SKM-1 treated with dmso at 0.1 percent for 144 hours (cell line): ENCODE data around the gene ABHD15.

Source experiments
- DNase-seq: peaks from one replicate; lab custom pipeline; 2025; ENCODE audit not compliant: unreplicated experiment; lab: John Stamatoyannopoulos, UW

ABHD15 gene

DNA sequence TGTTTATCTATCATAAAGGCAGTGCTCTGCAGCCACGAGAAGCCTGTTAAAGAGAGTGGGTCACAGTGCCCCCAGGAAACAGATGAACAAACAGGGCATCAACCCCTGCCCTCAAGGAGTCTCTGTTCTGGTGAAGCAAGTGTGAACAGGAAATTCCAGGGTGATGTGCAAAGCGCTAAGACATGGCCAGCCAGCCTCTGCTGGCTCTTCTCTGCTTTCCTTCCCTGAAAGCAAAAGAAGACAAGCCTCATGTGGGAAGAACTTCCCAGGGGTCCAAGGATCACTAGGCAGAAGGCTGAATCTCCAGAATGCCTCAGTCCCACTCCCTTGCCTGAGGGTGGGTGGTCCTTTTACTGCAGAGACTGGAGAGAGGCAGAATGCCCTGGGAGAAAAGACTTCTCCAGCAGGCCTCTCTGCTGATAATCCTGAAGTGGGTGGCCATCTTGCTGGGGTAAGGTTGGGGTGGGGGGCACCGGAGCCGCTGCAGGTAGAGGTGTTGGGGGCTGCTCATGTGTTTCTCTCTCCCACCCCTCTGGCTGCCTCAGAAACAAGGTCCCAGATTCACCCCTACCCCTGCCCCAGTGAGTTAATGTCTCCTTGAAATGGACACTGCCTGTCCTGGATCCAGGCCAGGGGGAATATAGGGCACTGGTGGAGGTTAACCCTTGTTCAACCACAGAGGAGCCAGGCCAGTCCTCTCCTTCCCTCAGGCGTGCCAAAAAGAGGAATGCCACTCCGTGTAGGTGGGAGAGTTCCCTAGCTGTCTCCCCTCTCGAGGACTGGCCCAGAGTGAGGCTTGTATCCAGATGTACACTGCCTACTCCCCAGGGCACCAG is 28.5 kb upstream of the ABHD15 start:
- DNase-seq, result no peak

DNA sequence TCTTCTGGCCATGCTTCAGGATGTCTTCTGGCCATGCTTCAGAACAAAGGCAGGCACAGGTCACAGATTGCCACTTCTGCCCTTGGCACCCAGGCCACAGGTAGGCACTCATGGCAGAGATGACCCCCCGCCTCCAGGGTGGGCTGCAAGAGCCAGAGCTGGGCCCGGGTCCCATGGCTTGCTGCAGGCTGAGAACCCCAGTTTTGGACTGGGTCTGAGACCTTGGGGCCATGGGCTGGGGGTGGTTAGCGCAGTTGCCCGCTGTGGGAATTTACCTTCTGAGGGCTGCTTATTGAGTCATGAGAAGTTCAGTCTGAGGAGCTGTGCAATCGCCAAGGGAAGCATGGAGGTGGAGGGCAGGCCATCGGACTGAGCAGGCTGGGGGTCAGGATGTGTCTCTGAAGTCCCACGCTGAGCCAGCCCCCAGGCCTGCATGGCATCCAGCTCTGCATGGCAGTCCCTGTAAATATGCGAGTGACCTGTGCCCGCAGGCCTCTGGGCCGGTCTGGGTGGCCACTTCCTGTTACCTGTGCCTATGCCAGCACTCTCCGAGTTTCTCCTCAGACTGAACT is 27.8 kb upstream of the ABHD15 start:
- DNase-seq, result no peak

DNA sequence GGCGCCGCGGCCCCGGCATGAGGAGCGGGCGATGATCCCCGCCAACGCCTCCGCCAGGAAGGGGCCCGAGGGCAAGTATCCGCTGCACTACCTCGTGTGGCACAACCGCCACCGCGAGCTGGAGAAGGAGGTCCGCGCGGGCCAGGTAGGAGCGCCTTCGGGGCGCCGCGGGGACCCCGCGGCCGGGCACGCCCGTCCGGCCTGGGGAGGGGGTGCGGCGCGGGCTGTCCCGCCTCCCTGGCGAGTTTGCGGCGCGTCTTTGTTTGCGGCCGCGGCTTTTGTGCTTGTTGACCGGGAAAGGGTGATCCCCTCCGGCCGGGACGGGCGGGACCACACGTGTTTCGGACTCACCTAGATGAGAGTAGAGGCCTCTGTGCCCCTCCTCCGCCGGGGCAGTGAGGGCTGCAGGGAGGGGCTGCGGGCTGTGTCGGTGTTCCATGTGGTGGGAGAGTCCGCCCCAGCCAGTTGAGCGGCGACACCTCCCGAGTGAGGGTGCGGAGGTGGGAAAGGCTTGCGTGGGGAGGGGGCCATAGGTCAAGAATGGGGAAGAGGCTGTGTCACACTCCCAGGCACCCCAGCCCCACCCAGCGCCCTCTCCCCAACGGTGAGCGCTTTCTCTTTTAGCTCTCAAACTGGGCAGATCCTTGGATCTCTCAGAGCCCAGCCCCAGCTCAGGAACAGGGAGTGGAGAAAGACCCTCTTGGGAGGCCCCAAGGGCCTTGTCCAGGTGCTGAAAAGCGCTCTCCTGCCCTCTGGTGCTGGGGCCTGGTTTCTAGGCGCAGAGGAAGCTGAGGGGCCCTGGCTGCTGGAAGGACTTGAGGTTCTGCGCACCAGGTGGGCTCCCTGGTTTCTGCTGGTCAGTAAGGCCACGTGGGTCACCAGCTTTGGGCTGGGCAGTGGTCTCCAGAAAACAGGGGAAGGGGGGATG is 27.0 kb upstream of the ABHD15 start:
- DNase-seq, result no peak

DNA sequence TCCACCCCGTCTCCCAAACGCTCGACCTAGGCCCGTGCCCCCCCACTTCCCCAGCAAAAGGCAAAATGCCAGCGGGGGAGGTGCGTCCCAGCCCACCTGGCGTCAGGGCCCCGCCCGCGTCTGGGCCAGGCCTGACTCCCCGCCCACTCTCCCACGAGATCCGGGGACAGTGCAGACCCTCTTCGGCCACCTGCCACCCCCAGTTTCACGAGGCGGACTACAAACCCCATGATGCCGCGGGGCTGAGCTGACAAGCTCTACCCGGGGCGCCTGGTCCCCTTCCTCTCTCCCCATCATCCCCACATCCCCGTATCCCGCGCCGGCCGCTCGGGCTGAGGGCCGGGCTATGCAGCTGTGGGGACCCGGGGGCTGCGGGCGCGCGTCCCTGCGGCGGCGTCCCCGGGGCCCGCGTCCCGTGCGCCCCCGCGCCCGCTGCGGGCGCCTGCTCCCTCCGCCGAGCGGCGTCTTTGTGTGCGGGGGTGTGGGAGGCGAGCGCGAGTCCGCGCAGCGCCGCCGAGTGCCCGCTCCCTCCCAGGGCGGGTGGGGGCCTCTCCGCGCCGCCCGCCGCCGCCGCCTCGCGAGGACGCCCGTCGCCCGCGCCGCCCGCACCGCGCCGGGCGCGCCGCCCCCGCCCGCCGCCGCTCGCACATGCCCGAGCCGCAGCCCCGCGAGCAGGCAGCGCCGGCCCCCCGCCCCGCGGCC is 26.2 kb upstream of the ABHD15 start, which contains the start of gene ANKRD13B:
Gene ANKRD13B (plus strand): TSS at position 283 of the 702 bp plus-strand sequence. CDS start 490 bp downstream, outside the sequence.
- peak; percentile 15 for DNase-seq

DNA sequence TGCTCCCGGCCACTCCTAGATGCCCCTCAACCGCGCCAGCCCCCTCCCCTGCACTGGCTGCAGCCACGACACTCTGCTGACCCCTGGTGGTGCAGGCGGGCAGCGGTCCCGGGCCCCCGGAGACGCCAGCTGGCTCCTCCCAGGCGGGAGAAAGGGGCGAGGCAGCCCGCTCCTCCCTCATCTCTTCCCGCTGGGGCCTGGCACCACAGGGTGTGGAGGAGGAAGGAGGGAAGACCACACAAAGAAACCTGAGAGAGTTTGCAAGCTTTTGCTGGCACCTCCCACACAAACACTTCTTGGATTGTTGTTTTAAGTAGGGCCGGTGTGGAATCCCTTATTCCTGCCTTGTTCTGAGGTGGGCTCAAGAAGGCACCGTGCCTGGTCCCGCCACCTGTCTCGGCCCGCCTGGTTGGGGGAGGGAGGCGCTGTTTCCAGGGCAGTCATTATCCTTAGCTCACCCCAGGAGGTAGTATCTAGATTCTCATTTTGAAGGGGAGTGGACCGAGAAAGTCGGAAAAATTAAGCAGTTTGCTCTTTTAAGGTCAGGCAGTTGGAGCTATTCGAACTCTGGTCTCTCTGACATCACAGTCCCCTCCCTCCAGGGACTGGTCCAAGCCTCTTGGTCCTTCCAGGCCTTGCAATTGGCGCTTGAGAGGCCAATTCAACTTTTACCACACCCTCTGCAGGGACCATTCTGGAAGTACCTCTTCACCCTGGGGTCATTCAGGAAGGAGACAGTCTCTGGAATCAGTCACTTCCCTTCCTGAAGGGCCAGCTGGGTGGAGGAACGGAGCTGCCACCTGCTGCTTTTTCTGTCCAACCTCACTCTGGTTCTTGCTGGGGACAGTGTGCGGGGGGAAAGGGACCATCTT is 25.1 kb upstream of the ABHD15 start:
- DNase-seq, result peak; percentile 69

DNA sequence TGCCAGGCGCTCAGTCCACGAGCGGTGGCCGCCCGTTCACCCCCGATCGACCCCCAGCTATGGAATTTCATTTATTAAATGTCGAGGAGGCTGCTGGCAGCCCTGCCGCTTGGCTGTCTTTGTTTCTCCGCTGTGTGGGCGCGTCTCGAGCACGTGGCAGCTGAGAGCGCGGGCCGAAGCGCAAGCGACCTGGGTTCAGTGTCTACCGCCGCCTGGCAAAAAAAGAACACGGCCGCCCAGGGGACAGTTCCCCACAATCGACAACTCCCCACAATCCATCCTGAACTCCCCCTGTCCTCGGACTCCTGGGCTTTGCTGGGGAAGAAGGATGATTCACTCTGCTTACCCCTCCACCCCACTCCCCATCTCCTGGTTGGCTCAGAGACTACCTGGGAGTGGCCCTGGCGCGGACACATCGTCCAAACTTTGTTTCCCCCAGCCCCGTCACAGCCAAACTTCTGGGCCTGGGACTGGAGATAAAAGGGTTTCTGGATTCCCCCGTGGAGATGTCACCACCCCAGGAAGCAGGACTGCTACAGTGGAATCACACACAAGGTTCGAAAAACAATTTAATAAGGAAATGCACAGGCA is 24.4 kb upstream of the ABHD15 start:
- no peak for DNase-seq

DNA sequence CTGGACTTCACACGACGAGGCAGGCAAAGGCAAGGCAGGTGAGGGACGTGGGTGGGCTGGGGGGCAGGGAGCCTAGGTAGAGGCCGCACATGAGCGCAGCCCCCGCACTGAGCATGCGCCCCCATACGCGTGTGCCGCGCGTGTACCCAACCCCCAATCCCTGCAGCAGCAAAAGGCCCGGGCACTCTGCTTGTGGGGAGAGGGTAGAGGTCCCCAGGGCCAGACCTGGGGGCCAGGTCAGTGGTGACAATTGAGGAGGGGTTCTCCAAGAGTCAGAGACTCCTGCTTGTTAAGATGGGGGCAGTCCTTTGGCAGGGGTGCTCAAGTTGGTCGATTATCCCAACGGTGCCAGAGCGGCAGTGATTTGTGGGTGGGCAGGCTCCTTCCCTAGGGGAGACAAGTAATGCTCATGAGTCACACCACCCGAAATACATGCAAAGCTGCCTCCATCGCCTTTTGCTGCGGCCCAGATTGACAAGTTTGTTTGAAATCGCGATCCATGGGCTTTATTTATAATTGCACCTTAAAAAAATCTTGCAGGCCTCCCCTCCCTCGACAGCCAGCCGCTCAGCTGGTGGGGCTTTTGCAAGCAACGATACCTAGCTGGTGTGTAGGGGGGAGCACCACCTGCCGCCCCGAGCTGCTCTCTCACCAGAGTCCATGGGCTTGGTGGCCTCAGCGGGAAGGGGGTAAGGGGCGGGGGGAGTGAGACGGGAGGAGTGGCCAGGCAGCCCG is 23.7 kb upstream of the ABHD15 start:
- no peak for DNase-seq

DNA sequence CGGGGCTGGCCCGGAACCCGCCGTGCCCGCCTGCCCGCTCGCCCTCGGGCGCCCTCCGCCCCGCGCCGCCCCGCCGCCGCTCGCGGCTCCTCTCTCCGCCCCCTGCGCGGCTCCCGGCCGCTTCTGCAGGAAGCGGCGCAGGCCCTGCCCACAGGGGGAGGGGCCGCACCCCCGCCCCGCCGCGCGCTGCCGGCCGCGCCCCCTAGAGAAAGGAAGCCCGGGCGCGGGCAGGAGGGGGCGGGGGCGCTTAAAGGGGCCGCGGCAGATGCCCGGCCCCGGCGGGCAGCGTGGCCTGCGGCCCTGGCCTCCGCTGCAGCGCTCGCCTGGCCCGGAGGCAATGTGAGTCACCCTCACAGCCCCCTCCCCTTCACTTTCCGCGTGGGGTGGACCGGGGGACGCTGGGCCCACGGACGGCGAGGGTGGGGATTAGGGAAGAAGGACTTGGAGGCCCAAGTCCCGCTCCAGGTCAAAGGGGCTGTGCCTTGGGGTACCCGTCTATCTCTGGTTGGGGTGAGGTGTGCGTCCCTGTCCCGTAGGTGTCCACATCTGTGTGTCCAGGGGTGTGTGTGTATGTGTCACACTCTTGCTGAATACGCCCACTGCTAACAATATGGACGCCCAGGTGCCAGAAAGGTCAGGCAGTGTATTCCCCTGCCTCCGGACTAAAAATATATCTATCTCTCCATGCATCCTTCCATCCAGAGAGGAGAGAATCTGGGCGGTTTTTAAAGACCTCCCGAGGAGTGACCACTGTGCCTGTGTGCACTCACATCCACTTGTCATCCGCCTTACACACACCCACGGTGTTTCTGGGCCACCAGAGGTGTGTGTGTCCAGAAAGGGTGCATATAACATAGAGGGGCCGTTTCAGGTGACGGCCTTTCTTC is 22.9 kb upstream of the ABHD15 start, which contains the start of gene GIT1:
Gene GIT1 (minus strand): TSS at position 125 of the 887 bp plus-strand sequence. CDS start 270 bp downstream, outside the sequence.
- DNase-seq, result peak; percentile 80

DNA sequence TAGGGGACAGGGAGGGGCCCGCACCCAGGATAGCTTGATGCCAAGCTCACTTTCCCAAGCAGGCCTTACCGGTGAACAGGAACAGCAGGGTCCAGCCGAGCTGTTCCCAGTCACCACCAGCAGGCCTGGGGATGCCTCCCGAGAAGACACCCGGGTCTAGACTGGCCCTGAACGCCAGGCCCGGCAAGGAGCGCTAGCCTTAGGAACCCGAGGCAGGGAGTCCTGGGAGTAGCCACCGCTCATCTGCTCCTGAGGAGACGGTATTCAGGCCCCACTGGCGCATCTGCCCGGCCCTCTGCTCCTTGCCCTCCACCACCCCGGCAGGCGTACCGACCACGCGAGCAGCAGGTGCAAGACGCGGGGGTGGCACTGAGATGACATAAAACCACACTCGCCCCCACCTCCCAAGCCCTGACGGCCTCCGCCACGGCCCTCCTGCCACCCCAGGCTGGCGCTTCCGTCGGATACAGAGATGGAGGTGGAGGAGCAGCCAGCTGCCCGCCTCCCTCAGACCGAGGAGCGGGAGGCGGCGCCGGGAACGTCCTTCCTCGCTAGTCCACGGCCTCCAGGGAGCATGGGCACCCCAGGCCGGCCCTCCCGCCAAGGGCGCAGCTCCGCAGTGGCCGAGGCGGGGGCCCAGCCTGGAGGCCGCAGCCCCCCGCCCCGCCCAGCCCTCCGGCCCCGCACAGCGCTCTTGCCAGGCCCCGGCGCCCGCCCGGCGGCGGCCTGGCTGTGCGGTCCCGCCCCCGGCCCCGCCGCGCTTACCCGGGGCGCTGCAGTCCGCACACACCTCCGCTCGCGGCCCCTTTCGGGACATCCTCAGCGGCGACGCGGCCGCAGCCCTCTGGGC is 21.9 kb upstream of the ABHD15 start:
- DNase-seq, result no peak

DNA sequence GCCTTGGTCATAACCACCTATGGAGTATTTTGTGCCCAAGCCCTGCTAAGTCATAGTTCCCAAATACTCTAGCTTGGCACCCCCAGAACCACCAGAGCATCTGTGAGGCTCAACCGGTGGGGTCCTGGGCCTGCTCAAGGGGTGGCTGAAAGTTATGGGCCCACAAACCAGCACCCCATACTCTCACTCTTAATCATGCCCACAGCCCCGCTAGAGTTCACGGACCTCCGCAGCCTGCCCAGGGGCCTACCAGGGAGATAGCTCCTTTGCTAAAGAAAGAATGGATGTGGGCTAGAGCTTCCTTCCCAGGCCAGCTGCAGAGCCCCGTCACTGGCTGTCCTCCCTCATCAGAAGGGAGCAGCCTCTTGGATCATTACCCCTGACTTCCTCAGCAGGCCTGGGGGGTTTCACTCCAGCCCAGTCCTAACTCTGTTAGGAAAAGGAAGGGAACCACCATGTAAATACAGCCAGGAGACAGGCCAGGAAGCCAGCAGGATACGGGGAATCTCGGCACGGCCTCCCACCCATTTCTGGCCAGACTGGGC is 21.3 kb upstream of the ABHD15 start:
- no peak for DNase-seq

DNA sequence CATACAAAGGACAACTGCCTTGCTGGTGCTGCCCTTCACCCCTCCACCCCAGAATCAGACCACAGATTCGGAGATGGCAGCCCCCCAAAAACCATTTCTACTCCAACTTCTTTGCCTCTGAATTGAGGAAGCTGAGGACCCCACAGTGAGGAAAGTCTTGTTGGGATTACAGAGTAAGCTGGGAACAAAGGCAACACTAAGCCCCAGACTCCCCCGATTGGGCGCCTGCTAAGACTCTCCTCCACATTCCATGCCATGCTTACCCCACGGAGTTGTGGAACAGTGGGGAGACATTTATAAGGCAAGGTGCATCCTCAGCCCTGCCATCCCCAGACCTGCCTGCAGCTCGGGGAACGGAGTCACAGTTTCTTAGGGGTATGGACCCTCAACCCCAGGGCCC is 20.8 kb upstream of the ABHD15 start:
- DNase-seq, result no peak

DNA sequence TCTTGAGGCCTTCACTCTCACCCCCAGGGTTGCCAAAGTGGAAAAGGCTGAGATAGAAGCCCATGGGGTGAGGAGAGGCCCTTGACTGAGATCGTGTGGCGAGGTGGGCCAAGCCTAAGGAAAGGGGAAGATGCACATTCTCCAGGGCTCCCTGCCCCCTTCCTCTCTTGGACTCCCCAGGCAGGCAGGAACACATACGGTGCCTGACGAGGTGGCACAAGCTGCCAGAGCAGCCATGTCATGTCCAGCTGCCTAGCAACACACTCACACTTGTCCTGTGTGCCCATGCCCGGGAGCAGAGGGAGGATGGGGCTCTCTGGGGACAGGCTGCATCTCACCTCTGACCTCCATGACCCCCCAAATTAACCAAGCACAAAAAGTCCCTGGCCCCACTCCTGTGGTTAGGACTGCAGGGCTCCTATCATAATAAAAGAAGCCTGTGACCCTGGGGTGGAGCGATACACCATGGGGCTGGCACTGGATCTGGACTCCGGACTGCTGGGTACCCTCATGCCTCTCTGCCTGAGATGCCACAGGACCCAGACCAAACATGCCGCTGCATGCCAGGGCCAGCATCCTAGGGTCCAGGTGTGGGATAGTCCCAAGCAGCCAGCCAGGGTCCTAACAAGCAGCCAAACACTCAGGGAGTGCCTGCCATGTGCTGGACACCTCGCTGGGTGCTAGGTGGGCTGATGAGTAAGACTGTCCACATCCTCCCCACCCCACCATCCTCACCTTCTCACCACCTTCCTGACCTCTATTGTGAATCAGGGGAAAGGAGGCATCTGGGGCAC is 20.0 kb upstream of the ABHD15 start:
- no peak for DNase-seq

DNA sequence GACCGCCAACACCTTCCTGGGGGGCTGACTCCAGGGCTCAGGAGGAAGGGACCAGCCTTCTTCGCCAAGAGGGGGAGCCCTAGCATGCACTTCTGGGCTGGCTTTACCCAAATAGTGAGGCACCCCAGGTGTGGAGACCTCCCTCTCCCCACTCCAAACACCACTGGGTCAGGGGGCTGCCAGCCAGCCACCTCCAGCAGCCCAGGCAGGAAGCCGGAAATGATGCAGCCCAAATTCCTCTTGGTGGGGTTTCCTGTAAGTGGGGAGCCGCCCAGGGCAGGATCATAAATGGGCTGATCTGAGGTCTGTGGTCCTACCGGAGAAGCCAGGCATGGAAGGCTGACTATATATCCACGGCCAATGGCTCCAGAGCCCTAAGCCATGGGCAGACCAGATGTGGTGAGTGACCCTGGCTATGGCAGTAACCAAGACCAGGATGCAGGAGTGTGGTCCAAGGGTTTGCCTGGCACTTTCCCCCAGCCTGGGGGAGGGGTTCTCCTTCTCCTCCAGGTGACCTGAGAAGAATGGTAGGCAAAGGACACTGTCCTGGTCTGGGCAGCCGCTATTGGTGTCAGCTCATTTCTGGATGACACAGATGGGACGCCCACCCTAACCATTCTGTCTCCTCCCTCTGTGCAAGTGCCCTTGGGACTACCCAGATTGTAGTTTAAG is 18.4 kb upstream of the ABHD15 start:
- DNase-seq, result no peak

DNA sequence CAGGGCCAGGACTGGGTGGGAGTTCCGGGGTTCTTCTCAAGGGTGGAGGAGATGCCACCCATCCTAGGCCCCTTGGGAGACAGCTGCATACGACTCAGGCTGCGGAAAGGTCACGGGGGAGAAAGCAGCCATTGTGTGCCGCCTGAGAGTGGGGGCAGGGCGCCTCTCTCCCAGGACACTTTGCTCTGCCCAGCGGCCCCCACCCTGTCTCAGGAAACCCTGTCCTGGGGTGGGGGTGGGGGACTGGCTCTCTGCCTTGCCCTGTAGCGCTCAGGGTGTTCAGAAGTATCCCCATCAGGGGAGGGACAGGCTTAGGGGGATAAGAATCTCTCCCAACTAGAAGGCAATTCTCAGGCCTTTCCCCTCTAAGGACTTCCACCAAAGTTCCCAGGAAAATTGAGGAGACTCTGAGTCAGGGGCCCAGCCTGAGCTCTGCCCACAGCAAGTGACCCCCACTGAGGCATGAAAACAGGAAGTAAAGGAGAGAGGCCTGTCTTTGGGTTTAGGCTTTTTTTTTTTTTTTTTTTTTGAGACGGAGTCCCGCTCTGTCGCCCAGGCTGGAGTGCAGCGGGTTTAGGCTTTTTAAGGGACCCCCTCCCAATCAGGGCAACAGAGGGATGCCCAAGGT is 17.7 kb upstream of the ABHD15 start:
- DNase-seq, result no peak
